ENCODE measurements around the gene VARS2. TPM values are rescaled to one million over a fixed set of nuclear protein-coding genes. Genes with fewer than 3 reads are reported as not detected.

The VARS2 gene
- total and polyA plus RNA-seq, 2 donors from 2014 or later: 30.4 to 34.5 TPM

DNA sequence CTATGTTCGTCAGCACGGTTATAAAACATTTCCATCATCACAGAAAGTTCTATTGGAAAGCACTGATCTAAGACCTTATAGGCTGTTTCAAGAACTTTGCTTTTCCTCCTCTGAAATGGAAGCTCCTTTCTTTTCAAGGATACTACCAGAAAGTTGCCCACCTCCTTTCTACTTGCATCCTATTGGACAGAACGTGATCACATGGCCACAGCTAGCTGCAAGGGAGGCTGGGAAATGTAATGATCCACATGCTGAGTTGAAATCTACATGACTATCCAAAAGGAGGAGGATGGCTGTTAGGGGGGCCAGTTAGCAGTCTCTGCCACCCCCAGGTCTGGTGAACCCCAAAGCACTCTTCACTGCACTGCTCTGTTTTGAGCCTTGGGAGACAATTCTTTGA is 14.6 kb downstream of the VARS2 start:
- Histone ChIP-seq H3K9me3 (ENCODE audit: control insufficient read depth in 2 of 3, insufficient read depth in 1 of 3, low read length in 3 of 3) (peaks cover 0 to 8% (median 0%) of the 10 kb centered on the region in 3 donors), H3K27me3 (ENCODE audit: control insufficient read depth, insufficient read depth, low read length) (no peaks in the 10 kb centered on the region), H3K4me3 (ENCODE audit: low read length in 3 of 3) (no peak overlapping the region), H3K9ac (ENCODE audit: low read length in 3 of 3) (no peak overlapping the region), H3K4me1 (ENCODE audit: control insufficient read depth in 2 of 3, insufficient read depth in 2 of 3, low read depth in 1 of 3, low read length in 3 of 3) (peaks cover 0 to 8% (median 7%) of the 10 kb centered on the region in 3 donors), H3K36me3 (ENCODE audit: control insufficient read depth in 2 of 3, insufficient read depth in 3 of 3, low read length in 3 of 3) (peaks cover 0 to 4% (median 2%) of the 10 kb centered on the region in 3 donors), H3K27ac (ENCODE audit: low read depth in 2 of 2, low read length in 2 of 2) (no peak overlapping the region)
- FAIRE-seq (no peak), DNase-seq (no peak)
- TF ChIP-seq, protein P1, sequence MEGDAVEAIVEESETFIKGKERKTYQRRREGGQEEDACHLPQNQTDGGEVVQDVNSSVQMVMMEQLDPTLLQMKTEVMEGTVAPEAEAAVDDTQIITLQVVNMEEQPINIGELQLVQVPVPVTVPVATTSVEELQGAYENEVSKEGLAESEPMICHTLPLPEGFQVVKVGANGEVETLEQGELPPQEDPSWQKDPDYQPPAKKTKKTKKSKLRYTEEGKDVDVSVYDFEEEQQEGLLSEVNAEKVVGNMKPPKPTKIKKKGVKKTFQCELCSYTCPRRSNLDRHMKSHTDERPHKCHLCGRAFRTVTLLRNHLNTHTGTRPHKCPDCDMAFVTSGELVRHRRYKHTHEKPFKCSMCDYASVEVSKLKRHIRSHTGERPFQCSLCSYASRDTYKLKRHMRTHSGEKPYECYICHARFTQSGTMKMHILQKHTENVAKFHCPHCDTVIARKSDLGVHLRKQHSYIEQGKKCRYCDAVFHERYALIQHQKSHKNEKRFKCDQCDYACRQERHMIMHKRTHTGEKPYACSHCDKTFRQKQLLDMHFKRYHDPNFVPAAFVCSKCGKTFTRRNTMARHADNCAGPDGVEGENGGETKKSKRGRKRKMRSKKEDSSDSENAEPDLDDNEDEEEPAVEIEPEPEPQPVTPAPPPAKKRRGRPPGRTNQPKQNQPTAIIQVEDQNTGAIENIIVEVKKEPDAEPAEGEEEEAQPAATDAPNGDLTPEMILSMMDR (IDR thresholded peaks at IDR 0.05; ENCODE audit: borderline replicate concordance, extremely low read depth, insufficient read depth): no peak
- intact Hi-C loops (cut with DNase I): no loop called here

DNA sequence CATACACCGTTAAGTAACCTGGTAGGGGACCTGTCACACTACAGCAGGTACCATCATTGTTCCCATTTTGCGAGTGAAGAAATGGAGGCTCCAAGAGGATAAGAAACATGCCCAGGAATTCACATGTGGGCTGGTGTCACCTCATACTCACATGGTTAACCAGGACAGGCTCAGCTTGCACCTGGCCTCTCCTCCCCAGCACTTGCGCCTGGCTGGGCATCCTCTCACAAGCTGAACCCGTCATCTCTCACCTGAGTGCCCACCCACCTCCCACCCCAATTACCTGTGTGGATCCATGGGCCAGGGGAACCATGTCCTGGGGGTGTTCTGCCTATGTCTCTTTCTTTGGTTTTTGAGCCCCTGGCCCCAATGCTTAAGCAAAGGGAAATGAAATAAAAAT is 16.5 kb downstream of the VARS2 start:
- TF ChIP-seq, protein P1 (IDR thresholded peaks at IDR 0.05; ENCODE audit: borderline replicate concordance, extremely low read depth, insufficient read depth): no peak
- Histone ChIP-seq H3K9ac (ENCODE audit: low read length in 3 of 3) (no peak overlapping the region), H3K9me3 (ENCODE audit: control insufficient read depth in 2 of 3, insufficient read depth in 1 of 3, low read length in 3 of 3) (peaks cover 0 to 8% (median 0%) of the 10 kb centered on the region in 3 donors), H3K4me1 (ENCODE audit: control insufficient read depth in 2 of 3, insufficient read depth in 2 of 3, low read depth in 1 of 3, low read length in 3 of 3) (peaks cover 0 to 8% (median 7%) of the 10 kb centered on the region in 3 donors), H3K4me3 (ENCODE audit: low read length in 3 of 3) (no peak overlapping the region), H3K27me3 (ENCODE audit: control insufficient read depth, insufficient read depth, low read length) (no peaks in the 10 kb centered on the region), H3K27ac (ENCODE audit: low read depth in 2 of 2, low read length in 2 of 2) (no peak overlapping the region), H3K36me3 (ENCODE audit: control insufficient read depth in 2 of 3, insufficient read depth in 3 of 3, low read length in 3 of 3) (peaks cover 0 to 4% (median 2%) of the 10 kb centered on the region in 3 donors)
- FAIRE-seq (no peak), DNase-seq (no peak)
- intact Hi-C loops (cut with DNase I): no loop called here

DNA sequence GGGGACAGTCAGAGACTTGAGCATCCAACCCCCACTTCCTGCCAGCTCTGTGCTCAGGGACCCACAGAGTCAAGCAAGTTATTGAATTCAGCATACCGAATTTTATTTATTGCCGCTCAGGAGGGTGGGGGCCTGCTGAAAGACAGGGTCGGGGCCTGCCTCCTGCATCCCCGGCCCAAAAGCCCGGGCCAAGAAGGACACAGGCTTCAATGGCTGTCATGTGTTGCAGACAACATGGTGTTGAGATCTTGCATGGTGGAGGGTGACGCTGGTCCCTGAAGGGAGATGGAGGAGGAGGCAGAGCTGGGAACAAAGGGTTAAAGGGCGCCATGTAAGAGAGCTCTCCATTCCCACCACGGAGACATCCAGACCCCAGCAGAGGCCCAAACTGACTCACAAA is 17.2 kb downstream of the VARS2 start:
- Histone ChIP-seq H3K36me3 (ENCODE audit: control insufficient read depth in 2 of 3, insufficient read depth in 3 of 3, low read length in 3 of 3) (peaks cover 0 to 2% (median 0%) of the 10 kb centered on the region in 3 donors), H3K4me3 (ENCODE audit: low read length in 3 of 3) (no peak overlapping the region), H3K27me3 (ENCODE audit: control insufficient read depth, insufficient read depth, low read length) (no peaks in the 10 kb centered on the region), H3K4me1 (ENCODE audit: control insufficient read depth in 2 of 3, insufficient read depth in 2 of 3, low read depth in 1 of 3, low read length in 3 of 3) (peaks cover 0 to 8% (median 7%) of the 10 kb centered on the region in 3 donors), H3K27ac (ENCODE audit: low read depth in 2 of 2, low read length in 2 of 2) (no peak overlapping the region), H3K9me3 (ENCODE audit: control insufficient read depth in 2 of 3, insufficient read depth in 1 of 3, low read length in 3 of 3) (peaks cover 0 to 8% (median 0%) of the 10 kb centered on the region in 3 donors), H3K9ac (ENCODE audit: low read length in 3 of 3) (no peak overlapping the region)
- FAIRE-seq (no peak), DNase-seq (no peak)
- intact Hi-C loops (cut with DNase I): no loop called here
- TF ChIP-seq, protein P1 (IDR thresholded peaks at IDR 0.05; ENCODE audit: borderline replicate concordance, extremely low read depth, insufficient read depth): no peak

All from kidney (tissue), 14 donors.